H1 (cell line): ENCODE results near the gene IFT122. TPM values are rescaled to one million over a fixed set of nuclear protein-coding genes. Genes with fewer than 3 reads are reported as not detected.

ENCODE experiments used
- CTCF ChIA-PET: fragments of 300-600 bp; sonication (Branson Sonifier 250); formaldehyde crosslinking; loops from one replicate; lab custom pipeline; 2021; ENCODE audit not compliant: partially characterized antibody; lab: Charles Lee
- POLR2A ChIA-PET: fragments of 300-600 bp; sonication (Branson Sonifier 250); formaldehyde crosslinking; loops from one replicate; lab custom pipeline; 2021; ENCODE audit warnings: inconsistent platforms; ENCODE audit not compliant: partially characterized antibody; lab: Charles Lee
- DNase-seq, 2 experiments: peaks; one replicate each; pipeline versions ENCODE4 v3.0.0 to v3.0.0-alpha.2; 2010 to 2022; ENCODE audit warnings: low spot score in 2 of 2, low read depth in 1 of 2, mixed read lengths in 1 of 2
- FAIRE-seq: peaks from 2 replicates; lab custom pipeline; 2011; peaks lifted over from hg19 to GRCh38; lab: Jason Lieb, UNC
- H2AFZ ChIP-seq: 2 replicates; pipeline ENCODE4 v1.8.1; 2012; ENCODE audit warnings: low read length, inconsistent platforms
- H2AK5ac ChIP-seq: 2 replicates; pipeline ENCODE4 v1.6.1; 2013; ENCODE audit warnings: low read depth, low read length
- H2BK120ac ChIP-seq: replicated peaks from 2 replicates; pipeline ENCODE3; 2013; ENCODE audit warnings: low read depth, low read length, inconsistent platforms
- H2BK12ac ChIP-seq: 2 replicates; pipeline ENCODE4 v1.6.1; 2013; ENCODE audit warnings: low read depth, low read length
- H2BK15ac ChIP-seq: 2 replicates; pipeline ENCODE4 v1.6.1; 2013; ENCODE audit warnings: low read length
- H2BK20ac ChIP-seq: 2 replicates; pipeline ENCODE4 v1.6.1; 2013; ENCODE audit warnings: low read length
- H2BK5ac ChIP-seq: 2 replicates; pipeline ENCODE4 v1.6.1; 2013; ENCODE audit warnings: low read depth, low read length
- H3K14ac ChIP-seq: 2 replicates; pipeline ENCODE4 v1.6.1; 2013; ENCODE audit warnings: inconsistent platforms; ENCODE audit not compliant: insufficient read length
- H3K18ac ChIP-seq: 2 replicates; pipeline ENCODE4 v1.6.1; 2013; ENCODE audit warnings: low read length; ENCODE audit errors: extremely low read depth
- H3K23ac ChIP-seq: 2 replicates; pipeline ENCODE4 v1.6.1; 2013; ENCODE audit warnings: inconsistent platforms; ENCODE audit not compliant: insufficient read length
- H3K23me2 ChIP-seq: 2 replicates; pipeline ENCODE4 v1.6.1; 2013; ENCODE audit warnings: low read depth, low read length
- H3K27ac ChIP-seq: 2 replicates; pipeline ENCODE4 v1.6.1; 2011; ENCODE audit warnings: low read depth, low read length, inconsistent platforms
- H3K27me3 ChIP-seq, 4 experiments: replicated peaks in 1 of 4; 1 replicate in 1 of 4; 2 replicates in 3 of 4; pipeline versions ENCODE4 v1.6.1 to v1.8.1; 2011 to 2013; ENCODE audit warnings: low read length in 3 of 4, mild to moderate bottlenecking in 3 of 4, inconsistent platforms in 2 of 4, mixed read lengths in 2 of 4, moderate library complexity in 1 of 4; ENCODE audit not compliant: control insufficient read depth in 3 of 4, insufficient read depth in 3 of 4; ENCODE audit errors: extremely low read depth in 1 of 4
- H3K36me3 ChIP-seq, 4 experiments: 2 replicates each; pipeline versions ENCODE4 v1.6.1 to v1.8.1; 2011 to 2013; ENCODE audit warnings: mild to moderate bottlenecking in 4 of 4, low read length in 3 of 4, moderate library complexity in 2 of 4, control low read depth in 1 of 4, inconsistent platforms in 1 of 4; ENCODE audit not compliant: insufficient read depth in 4 of 4, control insufficient read depth in 2 of 4
- H3K4ac ChIP-seq: replicated peaks from 2 replicates; pipeline ENCODE3; 2013; ENCODE audit warnings: low read length, low read depth, mixed read lengths, inconsistent platforms; ENCODE audit not compliant: insufficient read length
- H3K4me1 ChIP-seq, 4 experiments: replicated peaks in 1 of 4; 1 replicate in 1 of 4; 2 replicates in 3 of 4; pipeline versions ENCODE4 v1.6.1 to v1.8.1; 2011 to 2013; ENCODE audit warnings: low read length in 3 of 4, inconsistent platforms in 2 of 4, mixed read lengths in 1 of 4; ENCODE audit not compliant: insufficient read depth in 4 of 4, control insufficient read depth in 3 of 4
- H3K4me2 ChIP-seq, 2 experiments: 2 replicates each; pipeline versions ENCODE4 v1.6.1 to v1.8.1; 2011 to 2013; ENCODE audit warnings: low read depth in 2 of 2, low read length in 2 of 2, control low read depth in 1 of 2, inconsistent platforms in 1 of 2, mild to moderate bottlenecking in 1 of 2; ENCODE audit not compliant: insufficient read depth in 1 of 2
- H3K4me3 ChIP-seq, 4 experiments: fragments of 200-600, 300-600 bp in 1 of 4; sonication (generic), shearing (Covaris generic), sonication (Bioruptor Twin) in 1 of 4; 2 replicates each; pipeline versions ENCODE4 v1.5.1 to v1.8.1; 2011 to 2016; ENCODE audit warnings: low read length in 4 of 4, low read depth in 3 of 4, control low read depth in 2 of 4, inconsistent platforms in 2 of 4, mild to moderate bottlenecking in 2 of 4, mixed read lengths in 1 of 4, moderate library complexity in 1 of 4; ENCODE audit not compliant: insufficient read depth in 2 of 4; ENCODE audit errors: extremely low read depth in 1 of 4
- H3K56ac ChIP-seq: replicated peaks from 2 replicates; pipeline ENCODE3; 2013; ENCODE audit warnings: low read depth, mild to moderate bottlenecking, mixed read lengths, low read length, inconsistent platforms; ENCODE audit not compliant: insufficient read length
- H3K79me1 ChIP-seq: 2 replicates; pipeline ENCODE4 v1.6.1; 2013; ENCODE audit warnings: low read depth, low read length, control low read depth
- H3K79me2 ChIP-seq, 2 experiments: 2 replicates each; pipeline versions ENCODE4 v1.6.1 to v1.8.1; 2012 to 2013; ENCODE audit warnings: low read length in 2 of 2, mild to moderate bottlenecking in 2 of 2, inconsistent platforms in 1 of 2; ENCODE audit not compliant: insufficient read depth in 2 of 2, control insufficient read depth in 1 of 2
- H3K9ac ChIP-seq, 4 experiments: replicated peaks in 1 of 4; 1 replicate in 1 of 4; 2 replicates in 3 of 4; pipeline versions ENCODE4 v1.6.1 to v1.8.1; 2011 to 2013; ENCODE audit warnings: low read depth in 3 of 4, low read length in 3 of 4, control low read depth in 2 of 4, mild to moderate bottlenecking in 2 of 4, moderate library complexity in 2 of 4, inconsistent platforms in 1 of 4; ENCODE audit errors: extremely low read depth in 1 of 4
- H3K9me3 ChIP-seq, 2 experiments: 2 replicates each; pipeline versions ENCODE4 v1.6.1 to v1.8.1; 2012 to 2013; ENCODE audit warnings: mild to moderate bottlenecking in 2 of 2, moderate library complexity in 2 of 2, control low read depth in 1 of 2, inconsistent platforms in 1 of 2, low read depth in 1 of 2, low read length in 1 of 2, mixed read lengths in 1 of 2; ENCODE audit not compliant: insufficient read depth in 2 of 2
- H4K20me1 ChIP-seq, 2 experiments: replicated peaks in 1 of 2; 2 replicates each; pipeline versions ENCODE3 to v1.8.1; 2011 to 2013; ENCODE audit warnings: inconsistent platforms in 2 of 2, low read length in 2 of 2, mild to moderate bottlenecking in 1 of 2; ENCODE audit not compliant: insufficient read depth in 2 of 2, control insufficient read depth in 1 of 2
- H4K5ac ChIP-seq: 2 replicates; pipeline ENCODE4 v1.6.1; 2013; ENCODE audit warnings: low read length, low read depth, mixed read lengths, inconsistent platforms; ENCODE audit not compliant: insufficient read length
- H4K8ac ChIP-seq: 2 replicates; pipeline ENCODE4 v1.8.0; 2013; ENCODE audit warnings: mild to moderate bottlenecking, moderate library complexity, low read length, inconsistent platforms; ENCODE audit not compliant: insufficient read depth; ENCODE audit errors: extremely low read depth
- H4K91ac ChIP-seq: replicated peaks from 2 replicates; pipeline ENCODE3; 2013; ENCODE audit warnings: low read length, mixed read lengths, inconsistent platforms; ENCODE audit not compliant: insufficient read length
- ASH2L ChIP-seq: fragments of 200-600, 300-600 bp; sonication (generic); IDR thresholded peaks from one replicate; pipeline ENCODE4 v1.7.1; 2017; ENCODE audit warnings: low read length
- FOSL1 ChIP-seq: IDR thresholded peaks from 2 replicates; pipeline ENCODE4 v1.6.1; 2011; ENCODE audit warnings: mild to moderate bottlenecking, low read depth, low read length, moderate library complexity; ENCODE audit not compliant: insufficient read depth
- GTF2F1 ChIP-seq: IDR thresholded peaks from 2 replicates; pipeline ENCODE4 v1.6.1; 2012; ENCODE audit warnings: low read depth, low read length, improper control_type of control experiment, borderline replicate concordance
- MAFK ChIP-seq: IDR thresholded peaks from 2 replicates; pipeline ENCODE4 v1.6.1; 2012; ENCODE audit warnings: low read depth, mild to moderate bottlenecking, improper control_type of control experiment, low read length
- PHF8 ChIP-seq: fragments of 200-600 bp; sonication (generic); conservative IDR thresholded peaks from 2 replicates; pipeline ENCODE4 v1.7.1; 2012; ENCODE audit warnings: low read depth, mild to moderate bottlenecking, inconsistent platforms, low read length, moderate library complexity
- POLR2A ChIP-seq, 2 experiments: IDR thresholded peaks; 1 replicate in 1 of 2; 2 replicates in 1 of 2; pipeline ENCODE4 v1.6.1; 2011; ENCODE audit warnings: low read depth in 2 of 2, low read length in 2 of 2, mild to moderate bottlenecking in 2 of 2; ENCODE audit errors: control extremely low read depth in 1 of 2
- RFX5 ChIP-seq: IDR thresholded peaks from 2 replicates; pipeline ENCODE4 v1.6.1; 2011; ENCODE audit warnings: low read depth, low read length, improper control_type of control experiment, borderline replicate concordance
- RNF2 ChIP-seq: fragments of 200-900, 300-1000 bp; sonication (generic); IDR thresholded peaks from 2 replicates; pipeline ENCODE4 v1.7.1; 2016; ENCODE audit warnings: borderline replicate concordance, low read depth, mild to moderate bottlenecking, antibody characterized with exemption, low read length; ENCODE audit not compliant: poor library complexity, severe bottlenecking; ENCODE audit errors: missing control alignments
- SAP30 ChIP-seq: fragments of 300-600 bp; sonication (generic); IDR thresholded peaks from 2 replicates; pipeline ENCODE4 v1.7.1; 2012; ENCODE audit warnings: low read length, moderate library complexity, mild to moderate bottlenecking, inconsistent platforms; ENCODE audit not compliant: insufficient read depth, insufficient replicate concordance
- SIX5 ChIP-seq: IDR thresholded peaks from 2 replicates; pipeline ENCODE4 v1.6.1; 2011; ENCODE audit warnings: mild to moderate bottlenecking, low read depth, low read length
- TCF12 ChIP-seq: IDR thresholded peaks from 2 replicates; pipeline ENCODE4 v1.6.1; 2011; ENCODE audit warnings: low read depth, mild to moderate bottlenecking, low read length
- WGBS, 2 experiments: shearing (Covaris generic) in 1 of 2; methylation state at CpG; one replicate each; pipeline versions ENCODE4 v1.1.6 to v1.1.7; 2013 to 2015; ENCODE audit warnings: low lambda C conversion rate in 2 of 2, mixed read lengths in 2 of 2, inconsistent platforms in 1 of 2, low coverage in 1 of 2, missing lambda C conversion rate in 1 of 2; ENCODE audit not compliant: insufficient replicate concordance in 2 of 2, insufficient coverage in 1 of 2, insufficient read length in 1 of 2; ENCODE audit errors: extremely low coverage in 1 of 2, missing lambda C conversion rate in 1 of 2; 5-methylcytosine and 5-hydroxymethylcytosine counted together
- polyA plus RNA-seq, 7 experiments: library from polyadenylated mRNA; depleted of rRNA in 3 of 7; stranded (reverse) in 5 of 7; unstranded in 2 of 7; fragments of >200 nt in 5 of 7; fragments of 200-250 nt in 2 of 7; gene quantifications; 1 replicate in 5 of 7; 2 replicates in 1 of 7; 4 replicates in 1 of 7; pipeline versions ENCODE4 v1.2.1 to v1.2.3, GENCODE V29; 2011 to 2013; ENCODE audit warnings: missing spikeins in 2 of 7, mixed read lengths in 2 of 7
- total RNA-seq: library from RNA; stranded (reverse); fragmentation: NEBNext Ultra II Directional; extraction: Animal tissue kit (Norgen Biotek cat#: 25700); gene quantifications from 2 replicates; pipeline ENCODE4 v1.2.1, GENCODE V29; 2021

The IFT122 gene
- total and polyA plus RNA-seq, 2 of the 8 experiments (the other 6 are each of a cell fraction or from before 2014, with no cell fraction given): 23.7 to 25.1 TPM

DNA sequence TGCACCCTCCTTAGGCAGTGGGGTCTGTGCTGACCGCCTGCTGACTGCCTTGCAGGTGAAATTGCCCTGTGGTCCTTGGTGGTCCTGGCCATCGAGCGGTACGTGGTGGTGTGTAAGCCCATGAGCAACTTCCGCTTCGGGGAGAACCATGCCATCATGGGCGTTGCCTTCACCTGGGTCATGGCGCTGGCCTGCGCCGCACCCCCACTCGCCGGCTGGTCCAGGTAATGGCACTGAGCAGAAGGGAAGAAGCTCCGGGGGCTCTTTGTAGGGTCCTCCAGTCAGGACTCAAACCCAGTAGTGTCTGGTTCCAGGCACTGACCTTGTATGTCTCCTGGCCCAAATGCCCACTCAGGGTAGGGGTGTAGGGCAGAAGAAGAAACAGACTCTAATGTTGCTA is 90.8 kb downstream of the IFT122 start:
- Histone ChIP-seq H4K20me1 (no peaks in the 10 kb centered on the region), H2BK12ac (peak overlapping the region; percentile 84), H3K79me1 (no peaks in the 10 kb centered on the region), H2AK5ac (peak overlapping the region; percentile 54; the same call in 1 of the 2 replicates), H4K8ac (no peak overlapping the region; the same call in 1 of the 2 replicates), H2AFZ (peak overlapping the region; percentile 14; the same call in 1 of the 2 replicates), H2BK20ac (peak overlapping the region; percentile 91; the same call in 1 of the 2 replicates), H3K4me2 (peak overlapping the region; percentile 16 to 25; a peak in 2 of 4 replicates), H3K9me3 (no peaks in the 10 kb centered on the region), H4K91ac (peak overlapping the region; percentile 98), H3K4ac (peak overlapping the region; percentile 83), H3K4me3 (no peak overlapping the region), H3K23me2 (peaks cover 2% of the 10 kb centered on the region; the same call in 1 of the 2 replicates), H3K27me3 (no peaks in the 10 kb centered on the region), H4K5ac (peak overlapping the region; percentile 81), H3K27ac (no peak overlapping the region), H3K18ac (peak overlapping the region; percentile 55), H3K79me2 (no peaks in the 10 kb centered on the region), H2BK5ac (peak overlapping the region; percentile 89), H3K23ac (no peak overlapping the region), H3K14ac (no peak overlapping the region), H3K56ac (no peak overlapping the region), H2BK120ac (peak overlapping the region; percentile 88), H3K9ac (no peak overlapping the region), H3K36me3 (no peaks in the 10 kb centered on the region), H3K4me1 (peaks cover 3 to 21% (median 9%) of the 10 kb centered on the region in 4 experiments), H2BK15ac (peak overlapping the region; percentile 36; the same call in 1 of the 2 replicates)
- POLR2A ChIA-PET: interaction anchor here (0.6 to 0.9 kb wide), 4 partner anchors 10 to 88 kb away, joined by 3 to 4 read pairs (median 3); partner anchors contain the start of gene H1-8
- CTCF ChIA-PET: interaction anchor here (0.8 to 2.1 kb wide), 4 partner anchors 19 to 48 kb away, joined by 3 to 5 read pairs (median 5); no protein-coding TSS in a partner anchor
- 86% methylated on average over 13 of the region's 13 CpGs; no CpG with 5 or more reads in 1 of the 2 experiments for WGBS, 2 experiments
- DNase-seq: no peak
- FAIRE-seq: no peak
- TF ChIP-seq SAP30: no peak
- no peak for TF ChIP-seq GTF2F1
- TF ChIP-seq RNF2: no peak
- TF ChIP-seq FOSL1: no peak
- no peak for TF ChIP-seq ASH2L
- no peak for TF ChIP-seq SIX5
- no peak for TF ChIP-seq MAFK
- no peak for TF ChIP-seq RFX5
- TF ChIP-seq TCF12: no peak
- no peak for TF ChIP-seq POLR2A (IDR thresholded peaks at IDR 0.05; ENCODE audit: control extremely low read depth in 1 of 2, low read depth in 2 of 2, low read length in 2 of 2)
- no peak for TF ChIP-seq PHF8
